Lower lobe of right lung (tissue), 2 donors: Measurements from ENCODE around the gene ST6GALNAC5. TPM values are rescaled to one million over a fixed set of nuclear protein-coding genes. Genes with fewer than 3 reads are reported as not detected.
"Not testable (repeated sequence)": the region's sequence is repeated elsewhere in the genome, so short reads cannot be mapped to it uniquely, and the experiment has no call there.

Source experiments
- ATAC-seq, 2 donors: fragments of 200-7000 bp; cut with Tn5 transposase; one replicate each; pipeline ENCODE4 v1.9.1; 2020 to 2022; ENCODE audit warnings: mild to moderate bottlenecking in 2 of 2, moderate library complexity in 2 of 2
- DNase-seq: peaks from one replicate; pipeline ENCODE4 v3.0.0-alpha.2; 2020
- H3K27ac ChIP-seq: fragments of 200-600 bp; one replicate; pipeline ENCODE4 v1.8.0; 2022
- H3K27me3 ChIP-seq: fragments of 200-600 bp; one replicate; pipeline ENCODE4 v1.8.0; 2022; ENCODE audit warnings: low read depth
- H3K36me3 ChIP-seq: fragments of 200-600 bp; one replicate; pipeline ENCODE4 v1.8.0; 2022; ENCODE audit warnings: mild to moderate bottlenecking
- H3K4me1 ChIP-seq: fragments of 200-600 bp; one replicate; pipeline ENCODE4 v1.8.0; 2022
- H3K4me3 ChIP-seq: fragments of 200-600 bp; one replicate; pipeline ENCODE4 v1.8.0; 2022; ENCODE audit warnings: mild to moderate bottlenecking
- H3K9me3 ChIP-seq: fragments of 200-600 bp; one replicate; pipeline ENCODE4 v1.8.0; 2022
- CTCF ChIP-seq: fragments of 200-600 bp; IDR thresholded peaks from one replicate; pipeline ENCODE4 v1.8.0; 2022; ENCODE audit warnings: antibody characterized with exemption, mild to moderate bottlenecking
- intact Hi-C: fragments of 100-400 bp; cut with DNase I; formaldehyde crosslinking; loops from one replicate; pipeline ENCODE4 v1.11.0; 2022
- long read RNA-seq: library from polyadenylated mRNA; unstranded; transcript quantifications from one replicate; pipeline ENCODE4 v2.0.0, GENCODE V29; 2021
- total RNA-seq: library from RNA; stranded (reverse); fragmentation: NEBNext Ultra II Directional; extraction: Animal tissue kit (Norgen Biotek cat#: 25700); gene quantifications from one replicate; pipeline ENCODE4 v1.2.1, GENCODE V29; 2021
- donor health status: DM: no; HTN: yes; CAD: no; lungs with severe emphysema.

Gene ST6GALNAC5
- total RNA-seq: 16.3 TPM
- long read RNA-seq, transcript ST6GALNAC5-202 (5 exons, 3,751 nt): major isoform, 11 of 18 reads
- long read RNA-seq, partial matches to known transcripts: 1 of 18 reads
- long read RNA-seq, other reads (novel, unspliced or antisense): 6 of 18 reads

GRCh38 chr1:76867342-76868130 lies at the start of gene ST6GALNAC5:
Gene ST6GALNAC5, plus strand, starts transcription at chr1:76867480.
- ATAC-seq: peak; percentile 49 to 67
- Histone ChIP-seq H3K4me3 (peak within 1 kb of the TSS; percentile 59), H3K36me3 (no peaks in the 10 kb centered on the region), H3K27ac (peak within 1 kb of the TSS; percentile 60), H3K27me3 (peaks cover 39% of the 10 kb centered on the region), H3K4me1 (peaks cover 23% of the 10 kb centered on the region), H3K9me3 (no peaks in the 10 kb centered on the region)
- intact Hi-C loops: no loop called here
- no peak for TF ChIP-seq CTCF
- peak; percentile 48 for DNase-seq

- H3K9me3 ChIP-seq: no peaks in the 10 kb centered on the region
- H3K36me3 ChIP-seq: no peaks in the 10 kb centered on the region
- intact Hi-C loops: no loop called here
- no peaks in the 10 kb centered on the region for H3K4me1 ChIP-seq
- no peaks in the 10 kb centered on the region for H3K27me3 ChIP-seq
- DNase-seq: no peak
- H3K4me3 ChIP-seq: no peak overlapping the region
- H3K27ac ChIP-seq: no peak overlapping the region
- ATAC-seq: no peak
- no peak for TF ChIP-seq CTCF
Observed at GRCh38 chr1:76820028-76820427, 47.3 kb upstream of the ST6GALNAC5 start.

- H3K4me3 ChIP-seq, H3K36me3 ChIP-seq, H3K27me3 ChIP-seq, DNase-seq, H3K27ac ChIP-seq, H3K9me3 ChIP-seq, H3K4me1 ChIP-seq, intact Hi-C loops, ATAC-seq: not testable (repeated sequence)
Observed at GRCh38 chr1:76822961-76823360, 44.3 kb upstream of the ST6GALNAC5 start.

- no peak for ATAC-seq
- no peak overlapping the region for H3K4me3 ChIP-seq
Observed at GRCh38 chr1:76824106-76824505, 43.2 kb upstream of the ST6GALNAC5 start.

GRCh38 chr1:76826072-76826845 lies 41.0 kb upstream of the ST6GALNAC5 start:
- intact Hi-C loops: no loop called here
- no peak overlapping the region for H3K27ac ChIP-seq

More at GRCh38 chr1:76824106-76824505, 43.2 kb upstream of the ST6GALNAC5 start:
- Histone ChIP-seq H3K27ac (no peak overlapping the region), H3K9me3 (no peaks in the 10 kb centered on the region), H3K4me1 (no peaks in the 10 kb centered on the region), H3K36me3 (no peaks in the 10 kb centered on the region), H3K27me3 (no peaks in the 10 kb centered on the region)
- intact Hi-C loops: no loop called here
- TF ChIP-seq CTCF: no peak
- no peak for DNase-seq

More at GRCh38 chr1:76826072-76826845, 41.0 kb upstream of the ST6GALNAC5 start:
- no peaks in the 10 kb centered on the region for H3K4me1 ChIP-seq
- ATAC-seq (no peak), DNase-seq (no peak)
- H3K4me3 ChIP-seq: no peak overlapping the region
- H3K27me3 ChIP-seq: no peaks in the 10 kb centered on the region
- no peaks in the 10 kb centered on the region for H3K36me3 ChIP-seq
- TF ChIP-seq CTCF: no peak
- H3K9me3 ChIP-seq: no peaks in the 10 kb centered on the region
